OCI-LY3 (cell line): Measurements from ENCODE around the gene SQSTM1.

Experiments
- EZH2phosphoT487 ChIP-seq: fragments of 200-600 bp; shearing (Covaris generic); IDR thresholded peaks from 2 replicates; pipeline ENCODE4 v1.6.1; 2018; ENCODE audit warnings: antibody characterized with exemption, mixed run types, low read depth
- TF ChIP-seq, protein P1 (sequence below): fragments of 200-600, 300-600 bp; sonication (generic); IDR thresholded peaks from 2 replicates; pipeline ENCODE4 v1.5.1; 2014; ENCODE audit warnings: antibody characterized with exemption, low read length, low read depth

DNA sequence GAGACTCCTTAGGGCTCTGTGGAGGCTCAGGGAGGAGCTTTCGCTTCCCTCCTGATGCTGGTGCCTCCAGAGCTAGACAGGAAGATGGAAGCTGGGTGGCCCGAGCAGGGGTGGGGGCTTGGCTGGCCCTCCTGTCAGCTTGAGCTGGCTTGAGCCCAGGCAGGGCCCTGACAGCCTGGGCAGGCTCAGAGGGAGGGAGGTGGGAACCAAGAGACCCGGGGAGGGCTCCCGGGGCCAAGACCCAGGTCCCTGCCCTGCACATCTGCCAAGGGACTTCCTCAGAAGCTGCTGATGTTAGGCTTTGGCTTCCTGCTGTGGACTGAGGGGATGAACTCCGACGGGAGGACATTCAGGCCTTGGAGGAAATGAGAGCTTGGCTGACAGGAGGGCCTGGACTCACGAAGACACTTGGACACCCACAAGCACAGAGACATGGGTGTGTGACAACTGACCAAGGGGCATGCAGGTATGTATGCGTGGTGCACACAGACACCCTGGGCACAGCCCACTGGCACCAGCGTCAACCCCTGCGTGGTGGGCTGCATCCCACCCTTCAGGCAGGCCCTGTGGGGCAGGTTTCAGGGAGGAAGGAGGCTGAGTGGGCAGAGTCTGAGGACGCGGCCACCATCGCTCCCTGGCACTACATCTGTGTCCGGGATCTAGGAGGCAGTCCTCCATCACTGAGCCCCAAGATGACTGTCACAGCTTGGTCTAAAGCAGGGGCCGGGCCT, 28.7 kb upstream of the SQSTM1 start:
- TF ChIP-seq, protein P1, sequence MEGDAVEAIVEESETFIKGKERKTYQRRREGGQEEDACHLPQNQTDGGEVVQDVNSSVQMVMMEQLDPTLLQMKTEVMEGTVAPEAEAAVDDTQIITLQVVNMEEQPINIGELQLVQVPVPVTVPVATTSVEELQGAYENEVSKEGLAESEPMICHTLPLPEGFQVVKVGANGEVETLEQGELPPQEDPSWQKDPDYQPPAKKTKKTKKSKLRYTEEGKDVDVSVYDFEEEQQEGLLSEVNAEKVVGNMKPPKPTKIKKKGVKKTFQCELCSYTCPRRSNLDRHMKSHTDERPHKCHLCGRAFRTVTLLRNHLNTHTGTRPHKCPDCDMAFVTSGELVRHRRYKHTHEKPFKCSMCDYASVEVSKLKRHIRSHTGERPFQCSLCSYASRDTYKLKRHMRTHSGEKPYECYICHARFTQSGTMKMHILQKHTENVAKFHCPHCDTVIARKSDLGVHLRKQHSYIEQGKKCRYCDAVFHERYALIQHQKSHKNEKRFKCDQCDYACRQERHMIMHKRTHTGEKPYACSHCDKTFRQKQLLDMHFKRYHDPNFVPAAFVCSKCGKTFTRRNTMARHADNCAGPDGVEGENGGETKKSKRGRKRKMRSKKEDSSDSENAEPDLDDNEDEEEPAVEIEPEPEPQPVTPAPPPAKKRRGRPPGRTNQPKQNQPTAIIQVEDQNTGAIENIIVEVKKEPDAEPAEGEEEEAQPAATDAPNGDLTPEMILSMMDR = no peak
- no peak for TF ChIP-seq EZH2phosphoT487
